ENCODE results near the gene HSPBP1. TPM values are rescaled to one million over a fixed set of nuclear protein-coding genes. Genes with fewer than 3 reads are reported as not detected.

The HSPBP1 gene
- total RNA-seq, 2 experiments from 2014 or later: 14.3 to 15.1 TPM

DNA sequence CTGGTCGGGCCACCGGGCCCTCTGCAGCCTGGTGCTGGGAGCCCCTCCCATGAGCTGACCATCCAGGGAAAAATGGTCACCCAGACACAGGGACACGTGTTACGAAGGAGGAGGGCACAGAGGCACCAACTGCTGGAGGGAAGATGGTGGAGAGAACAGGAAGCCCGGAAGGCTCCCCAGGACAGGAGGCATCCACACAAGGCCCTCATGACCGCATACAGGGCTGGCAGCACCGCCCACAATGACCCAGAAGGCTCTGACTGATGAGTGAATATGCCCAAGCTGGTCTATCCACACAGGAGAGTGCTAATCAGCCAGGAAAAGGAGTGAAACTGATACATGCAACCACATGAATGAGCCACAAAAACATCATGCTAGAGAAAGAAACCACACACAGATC, 37.4 kb downstream of the HSPBP1 start:
- TF ChIP-seq, protein P1, sequence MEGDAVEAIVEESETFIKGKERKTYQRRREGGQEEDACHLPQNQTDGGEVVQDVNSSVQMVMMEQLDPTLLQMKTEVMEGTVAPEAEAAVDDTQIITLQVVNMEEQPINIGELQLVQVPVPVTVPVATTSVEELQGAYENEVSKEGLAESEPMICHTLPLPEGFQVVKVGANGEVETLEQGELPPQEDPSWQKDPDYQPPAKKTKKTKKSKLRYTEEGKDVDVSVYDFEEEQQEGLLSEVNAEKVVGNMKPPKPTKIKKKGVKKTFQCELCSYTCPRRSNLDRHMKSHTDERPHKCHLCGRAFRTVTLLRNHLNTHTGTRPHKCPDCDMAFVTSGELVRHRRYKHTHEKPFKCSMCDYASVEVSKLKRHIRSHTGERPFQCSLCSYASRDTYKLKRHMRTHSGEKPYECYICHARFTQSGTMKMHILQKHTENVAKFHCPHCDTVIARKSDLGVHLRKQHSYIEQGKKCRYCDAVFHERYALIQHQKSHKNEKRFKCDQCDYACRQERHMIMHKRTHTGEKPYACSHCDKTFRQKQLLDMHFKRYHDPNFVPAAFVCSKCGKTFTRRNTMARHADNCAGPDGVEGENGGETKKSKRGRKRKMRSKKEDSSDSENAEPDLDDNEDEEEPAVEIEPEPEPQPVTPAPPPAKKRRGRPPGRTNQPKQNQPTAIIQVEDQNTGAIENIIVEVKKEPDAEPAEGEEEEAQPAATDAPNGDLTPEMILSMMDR (IDR thresholded peaks at IDR 0.05): no peak
- no peaks in the 10 kb centered on the region for H3K27me3 ChIP-seq (ENCODE audit: control insufficient read depth in 1 of 2, insufficient read depth in 2 of 2, low read length in 2 of 2)
- no peak overlapping the region for H3K27ac ChIP-seq (ENCODE audit: low read depth in 1 of 2, low read length in 2 of 2)
- Mint-ChIP-seq H3K4me3 (no peak overlapping the region), H3K27me3 (no peaks in the 10 kb centered on the region), H3K4me1 (ENCODE audit: low read depth) (no peaks in the 10 kb centered on the region), H3K27ac (no peak overlapping the region), H3K9me3 (no peaks in the 10 kb centered on the region), H3K36me3 (ENCODE audit: low read depth) (peaks cover 63% of the 10 kb centered on the region)
- DNase-seq (no peak), ATAC-seq (ENCODE audit: poor library complexity) (no peak)
- peaks cover 10% of the 10 kb centered on the region for H3K4me1 ChIP-seq (ENCODE audit: insufficient read depth, low read length)
- peaks cover 93% of the 10 kb centered on the region for H3K36me3 ChIP-seq (ENCODE audit: insufficient read depth, low read length)
- ChIA-PET POLR2A (no interaction called here), CTCF (interaction anchor here (0.5 kb wide), 1 partner anchor 9 kb away, joined by 3 read pairs; no protein-coding TSS in a partner anchor)
- H3K4me3 ChIP-seq (ENCODE audit: low read length): no peak overlapping the region
- H3K9me3 ChIP-seq (ENCODE audit: control insufficient read depth in 1 of 2, insufficient read depth in 1 of 2, low read length in 2 of 2): no peaks in the 10 kb centered on the region
- intact Hi-C loops (cut with DNase I, micrococcal nuclease): no loop called here

DNA sequence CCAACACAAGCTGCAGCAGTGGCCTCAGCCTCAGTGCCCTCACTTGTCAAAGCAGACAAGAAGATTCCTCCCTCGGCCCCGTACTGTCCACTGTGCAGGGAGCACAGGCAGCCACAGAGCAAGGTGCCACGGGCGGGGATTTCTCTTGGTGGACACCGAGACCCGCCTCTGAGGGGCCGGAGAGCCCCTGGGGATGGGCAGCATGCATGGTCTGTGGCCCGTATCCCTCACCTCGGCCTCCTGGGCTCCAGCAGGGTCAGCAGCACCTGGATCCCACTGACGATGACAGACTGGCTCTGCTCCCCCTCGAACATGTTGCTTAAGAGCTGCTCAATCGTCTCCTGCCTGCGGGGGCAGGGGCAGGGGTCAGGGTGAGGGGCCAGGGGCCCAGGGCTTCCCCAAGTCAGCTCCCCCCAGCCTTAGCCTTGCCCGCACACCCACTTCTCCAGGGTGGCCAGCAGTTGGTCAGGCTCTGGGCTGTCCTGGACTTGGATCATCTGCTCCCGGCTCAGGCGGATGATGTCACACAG, 37.9 kb downstream of the HSPBP1 start:
- no peaks in the 10 kb centered on the region for H3K9me3 Mint-ChIP-seq
- Histone ChIP-seq H3K9me3 (ENCODE audit: control insufficient read depth in 1 of 2, insufficient read depth in 1 of 2, low read length in 2 of 2) (no peaks in the 10 kb centered on the region), H3K36me3 (ENCODE audit: insufficient read depth, low read length) (peaks cover 94% of the 10 kb centered on the region), H3K27ac (ENCODE audit: low read depth in 1 of 2, low read length in 2 of 2) (no peak overlapping the region), H3K4me3 (ENCODE audit: low read length) (no peak overlapping the region), H3K27me3 (ENCODE audit: control insufficient read depth in 1 of 2, insufficient read depth in 2 of 2, low read length in 2 of 2) (no peaks in the 10 kb centered on the region), H3K4me1 (ENCODE audit: insufficient read depth, low read length) (peaks cover 5% of the 10 kb centered on the region)
- POLR2A ChIA-PET: interaction anchor here (1.7 kb wide), 1 partner anchor 17 kb away, joined by 4 read pairs; the partner anchor contains the start of gene PPP6R1
- intact Hi-C loops (cut with DNase I, micrococcal nuclease): no loop called here
- no peak overlapping the region for H3K27ac Mint-ChIP-seq
- H3K4me3 Mint-ChIP-seq: no peak overlapping the region
- no peaks in the 10 kb centered on the region for H3K4me1 Mint-ChIP-seq (ENCODE audit: low read depth)
- no peaks in the 10 kb centered on the region for H3K27me3 Mint-ChIP-seq
- TF ChIP-seq, protein P1 (IDR thresholded peaks at IDR 0.05): no peak
- H3K36me3 Mint-ChIP-seq (ENCODE audit: low read depth): peaks cover 69% of the 10 kb centered on the region
- ATAC-seq (ENCODE audit: poor library complexity): no peak
- no peak for DNase-seq
- CTCF ChIA-PET: interaction anchor here (0.5 kb wide), 1 partner anchor 10 kb away, joined by 3 read pairs; no protein-coding TSS in a partner anchor

DNA sequence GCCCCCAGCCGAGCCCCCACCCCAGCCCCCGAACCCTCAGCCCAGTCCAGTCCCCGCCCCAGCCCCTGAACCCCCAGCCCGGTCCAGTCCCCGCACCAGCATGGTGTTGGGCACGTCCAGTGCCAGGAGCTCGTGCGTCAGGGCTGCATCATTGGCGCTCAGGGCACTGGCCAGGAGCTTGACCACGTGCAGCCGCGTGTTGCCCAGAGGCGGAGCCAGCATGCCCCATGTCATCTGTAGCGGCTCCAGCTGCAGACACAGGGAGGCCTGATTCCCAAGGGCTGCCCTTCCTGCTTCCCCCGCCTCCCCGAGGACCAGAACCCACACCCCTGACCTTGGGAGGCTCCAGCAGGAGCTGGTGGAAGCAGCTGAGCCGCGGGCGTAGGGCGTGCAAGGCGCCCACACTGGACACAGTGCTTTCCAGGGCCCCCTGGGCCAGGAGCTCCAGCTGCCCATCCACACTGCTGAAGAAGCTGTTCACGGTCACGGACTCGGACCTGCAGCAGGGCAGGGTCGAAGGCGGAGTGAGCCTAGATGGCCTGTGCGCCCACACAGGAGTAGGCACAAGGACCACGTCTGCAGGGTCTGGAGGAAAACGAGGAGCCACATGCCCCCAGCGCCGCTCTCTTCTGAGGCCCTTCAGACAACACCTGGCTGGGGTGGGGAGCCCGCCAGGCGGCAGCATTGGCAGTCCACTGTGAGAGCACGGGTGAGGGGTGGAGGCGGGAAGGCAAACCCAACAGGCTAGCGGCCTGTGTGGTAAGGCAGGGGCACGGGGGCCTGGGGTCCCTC, 38.6 kb downstream of the HSPBP1 start:
- Histone ChIP-seq H3K27me3 (ENCODE audit: control insufficient read depth in 1 of 2, insufficient read depth in 2 of 2, low read length in 2 of 2) (no peaks in the 10 kb centered on the region), H3K9me3 (ENCODE audit: control insufficient read depth in 1 of 2, insufficient read depth in 1 of 2, low read length in 2 of 2) (no peaks in the 10 kb centered on the region), H3K4me3 (ENCODE audit: low read length) (no peak overlapping the region), H3K27ac (ENCODE audit: low read depth in 1 of 2, low read length in 2 of 2) (no peak overlapping the region), H3K4me1 (ENCODE audit: insufficient read depth, low read length) (peaks cover 2% of the 10 kb centered on the region), H3K36me3 (ENCODE audit: insufficient read depth, low read length) (peaks cover 94% of the 10 kb centered on the region)
- no peak for DNase-seq
- Mint-ChIP-seq H3K36me3 (ENCODE audit: low read depth) (peaks cover 71% of the 10 kb centered on the region), H3K27ac (no peak overlapping the region), H3K9me3 (no peaks in the 10 kb centered on the region), H3K27me3 (no peaks in the 10 kb centered on the region), H3K4me1 (ENCODE audit: low read depth) (no peaks in the 10 kb centered on the region), H3K4me3 (no peak overlapping the region)
- POLR2A ChIA-PET: interaction anchor here (1.7 kb wide), 1 partner anchor 18 kb away, joined by 4 read pairs; the partner anchor contains the start of gene PPP6R1
- no peak for ATAC-seq (ENCODE audit: poor library complexity)
- TF ChIP-seq, protein P1 (IDR thresholded peaks at IDR 0.05): no peak
- CTCF ChIA-PET: no interaction called here
- intact Hi-C loops (cut with DNase I, micrococcal nuclease): no loop called here
